GM21723 (cell line): ENCODE data around the gene SLC8B1.

Experiments used
- ATAC-seq: cut with Tn5 transposase; IDR thresholded peaks from one replicate; pipeline ENCODE4 v1.9.1; 2021; ENCODE audit warnings: mild to moderate bottlenecking, moderate library complexity; ENCODE audit not compliant: unreplicated experiment

The SLC8B1 gene

DNA sequence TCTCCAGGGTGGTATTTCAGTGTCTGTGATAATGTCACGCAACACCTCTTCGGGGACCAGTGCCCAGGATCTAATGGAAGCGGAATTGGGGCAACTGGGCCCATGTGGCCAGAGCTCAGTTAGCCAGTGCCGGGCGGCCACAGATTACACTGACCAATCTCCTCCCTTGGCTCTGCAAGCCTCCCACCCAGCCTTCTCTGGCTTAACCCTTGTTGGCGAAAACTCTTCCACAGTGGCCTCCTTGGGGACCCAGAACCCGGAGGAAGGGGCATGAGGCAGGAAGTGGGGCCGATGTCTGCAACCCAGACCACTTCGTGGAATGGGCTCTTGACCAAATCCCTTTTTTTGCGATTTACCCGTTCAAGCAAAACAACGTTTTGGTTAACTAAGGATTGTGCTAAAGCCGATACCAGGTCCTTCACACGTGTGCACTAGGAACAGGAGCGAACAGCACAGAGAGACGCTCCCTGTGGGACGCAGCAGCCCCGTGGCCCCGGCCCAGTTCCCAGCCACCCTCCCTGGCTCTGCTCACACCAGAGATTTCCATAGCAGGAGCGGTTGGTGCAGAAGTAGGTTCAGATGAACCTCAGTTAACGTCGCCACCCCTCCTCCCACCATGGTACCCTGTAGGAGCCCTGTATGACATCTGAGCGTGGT is 38.2 kb downstream of the SLC8B1 start:
- no peak for ATAC-seq

DNA sequence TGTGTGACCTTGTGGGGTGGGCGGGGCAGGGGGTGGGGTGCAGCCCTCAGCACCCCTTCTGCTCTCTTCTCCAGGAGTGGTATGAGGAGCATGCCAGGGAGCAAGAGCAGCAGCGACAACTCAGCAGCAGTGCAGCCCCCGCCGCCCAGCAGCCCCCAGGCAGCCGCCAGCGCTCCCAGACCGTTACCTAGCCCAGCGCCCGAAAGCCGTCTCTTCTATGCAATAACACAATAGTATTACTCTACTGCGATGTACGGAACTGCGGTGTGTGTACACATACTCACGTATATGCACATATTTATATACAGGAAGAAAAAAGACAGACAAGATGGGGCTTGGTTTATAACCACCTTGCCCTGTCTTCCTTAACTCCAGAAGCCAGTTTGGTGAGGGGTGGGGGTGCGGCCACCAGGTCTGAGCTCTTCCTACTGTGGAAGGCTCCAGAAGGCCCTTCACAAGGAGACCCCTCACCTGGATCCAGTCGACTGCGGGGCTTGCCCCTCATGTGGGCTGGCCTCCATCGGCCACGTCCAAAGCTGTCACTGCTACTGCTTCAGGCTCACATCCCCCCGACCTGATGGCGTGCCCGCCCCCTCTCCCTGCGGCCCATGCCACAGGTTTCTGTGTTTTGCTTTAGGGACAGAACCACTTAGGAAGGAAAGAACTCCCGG is 38.9 kb downstream of the SLC8B1 start:
- no peak for ATAC-seq

DNA sequence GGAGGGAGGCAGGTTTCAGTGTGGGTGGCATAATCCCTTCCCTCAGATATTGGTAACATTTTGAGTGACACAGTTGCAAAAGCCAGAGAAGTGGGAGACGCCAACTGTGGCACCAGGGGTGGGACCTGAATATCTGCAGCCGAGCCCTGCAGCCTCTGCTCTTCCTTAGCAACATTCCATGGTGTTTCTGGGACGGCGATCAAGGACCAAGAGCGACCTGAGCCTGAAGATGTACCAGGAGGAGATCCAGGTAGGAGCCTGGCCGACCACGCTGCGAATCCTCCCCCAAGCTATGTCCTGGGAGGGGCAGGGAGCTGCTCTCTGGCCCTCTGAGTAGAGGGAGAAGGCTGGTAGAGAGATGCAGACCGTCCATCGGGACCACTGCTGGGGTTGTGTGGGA is 41.8 kb downstream of the SLC8B1 start:
- no peak for ATAC-seq

DNA sequence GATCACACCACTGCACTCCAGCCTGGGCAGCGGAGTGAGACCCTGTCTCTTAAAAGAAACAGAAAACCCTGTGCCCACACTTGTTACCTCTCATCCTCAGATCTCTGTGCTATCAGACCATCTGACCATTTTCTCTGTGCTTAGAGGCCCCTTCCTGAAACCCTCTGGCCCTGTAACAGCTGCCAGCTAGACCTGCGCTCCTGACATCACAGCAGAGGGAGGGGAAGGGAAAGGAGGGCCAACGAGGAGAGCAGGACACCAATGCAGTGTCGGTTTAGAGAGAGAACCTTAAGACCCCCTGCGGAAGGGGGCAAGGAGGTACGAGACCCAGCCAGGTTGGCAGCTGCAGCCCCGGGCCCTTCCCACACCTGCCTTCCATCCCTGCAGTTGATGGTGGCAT is 42.4 kb downstream of the SLC8B1 start:
- no peak for ATAC-seq

DNA sequence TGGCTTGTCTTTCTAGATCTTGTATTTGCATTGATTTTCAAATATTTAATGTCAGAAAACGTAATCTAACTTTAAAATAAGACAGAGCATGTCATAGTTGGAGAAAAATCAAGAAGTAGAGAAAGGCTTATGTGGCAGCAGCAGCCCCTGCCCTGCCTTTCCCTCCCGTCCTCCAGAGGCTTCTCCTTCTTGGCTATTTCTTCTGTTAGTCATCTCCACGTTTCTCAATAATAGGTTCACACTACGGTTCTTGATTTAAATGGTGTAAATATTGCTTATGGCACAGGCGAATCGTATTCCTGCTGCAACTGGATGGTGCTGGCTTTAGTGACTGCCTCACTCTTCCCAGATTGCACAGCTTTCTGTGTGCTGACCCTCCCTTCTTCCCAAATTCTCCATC is 42.8 kb downstream of the SLC8B1 start:
- ATAC-seq = no peak

- ATAC-seq = no peak
Measured at GRCh38 chr12:113291586-113291985, 43.3 kb downstream of the SLC8B1 start.

- no peak for ATAC-seq
Measured at GRCh38 chr12:113290506-113290905, 44.4 kb downstream of the SLC8B1 start.

DNA sequence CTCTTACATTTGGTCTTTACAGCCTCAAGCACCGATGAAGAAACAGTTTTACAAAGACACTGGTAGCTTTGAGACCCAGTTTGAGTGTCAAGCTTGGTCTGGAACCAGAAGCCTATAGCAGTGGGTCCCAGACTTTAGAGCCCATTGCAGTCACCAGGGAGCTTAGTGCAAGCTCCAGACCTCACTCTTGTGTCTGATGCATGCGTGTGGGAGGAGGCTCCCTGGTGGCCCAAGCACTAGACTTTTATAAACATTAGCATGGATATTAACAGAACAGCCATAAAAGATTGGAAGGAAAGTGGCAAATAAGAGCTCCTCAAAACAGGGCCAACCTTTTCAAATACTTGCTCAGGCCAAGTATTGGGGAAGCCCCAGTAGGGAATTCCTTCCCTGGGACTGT is 45.5 kb downstream of the SLC8B1 start:
- no peak for ATAC-seq

DNA sequence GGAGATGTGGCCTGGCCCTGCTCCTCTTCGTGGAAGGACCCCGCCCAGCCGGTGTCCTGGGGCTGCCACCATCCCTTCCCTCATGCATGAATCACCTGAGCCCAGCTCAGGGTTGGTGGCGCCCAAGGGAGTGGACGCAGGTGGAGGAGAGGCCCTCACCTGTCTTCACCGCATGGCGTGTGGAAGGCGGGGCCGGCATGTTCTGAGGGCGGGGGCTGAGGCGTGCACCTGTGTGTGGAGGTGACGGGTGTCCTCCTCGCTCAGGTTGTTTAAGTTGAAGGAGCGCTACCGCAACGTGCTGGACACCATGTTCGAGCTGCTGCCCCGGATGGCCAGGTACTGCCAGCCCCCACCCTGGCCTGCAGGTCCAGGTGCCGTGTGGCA is 47.0 kb downstream of the SLC8B1 start:
- ATAC-seq = no peak

- ATAC-seq = no peak
Measured at GRCh38 chr12:113287146-113287898, 47.6 kb downstream of the SLC8B1 start.

GRCh38 chr12:113286712-113287111 is 48.2 kb downstream of the SLC8B1 start:
- ATAC-seq = no peak

GRCh38 chr12:113285679-113286610 is 49.0 kb downstream of the SLC8B1 start:
- no peak for ATAC-seq

DNA sequence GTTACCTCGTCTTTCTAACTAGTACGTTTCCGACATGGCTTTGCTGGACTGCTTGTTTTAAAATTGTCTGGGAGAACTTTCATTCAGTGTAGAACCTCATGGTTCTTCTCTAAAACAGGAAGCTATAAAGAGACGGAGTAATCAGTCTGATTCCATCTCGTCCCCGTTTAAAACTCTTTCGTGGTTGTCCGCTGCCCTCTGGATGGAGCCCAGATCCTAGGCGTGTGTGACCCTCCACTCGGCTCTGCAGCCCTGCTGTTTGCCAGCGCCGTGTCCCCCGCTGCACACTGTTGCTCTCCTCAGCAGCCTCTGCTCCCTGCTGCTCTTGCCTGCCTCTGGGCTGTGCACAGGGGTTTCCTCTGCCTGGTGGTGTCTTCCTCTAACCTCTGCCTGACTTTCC is 50.2 kb downstream of the SLC8B1 start:
- ATAC-seq = no peak

- no peak for ATAC-seq
Measured at GRCh38 chr12:113278633-113279032, 56.3 kb downstream of the SLC8B1 start.

DNA sequence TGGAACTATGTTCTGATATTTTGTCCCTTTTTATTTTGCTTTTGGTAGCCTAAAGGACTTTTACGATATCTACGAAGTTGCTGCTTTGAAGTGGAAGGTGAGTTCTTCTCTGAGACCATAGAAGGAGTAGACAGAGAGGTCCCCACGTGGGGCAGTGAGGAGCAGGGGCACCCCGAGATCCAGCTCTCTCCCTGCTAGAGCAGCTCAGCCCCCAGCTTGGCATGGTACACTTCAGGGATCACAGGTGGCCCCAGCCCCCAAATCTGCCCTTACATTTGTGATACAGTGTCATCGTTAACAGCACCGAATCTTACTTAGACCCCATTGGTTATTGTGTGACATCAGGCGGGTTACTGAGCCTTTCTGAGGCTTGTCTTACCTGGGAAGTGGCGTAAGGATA is 56.8 kb downstream of the SLC8B1 start:
- ATAC-seq = no peak

DNA sequence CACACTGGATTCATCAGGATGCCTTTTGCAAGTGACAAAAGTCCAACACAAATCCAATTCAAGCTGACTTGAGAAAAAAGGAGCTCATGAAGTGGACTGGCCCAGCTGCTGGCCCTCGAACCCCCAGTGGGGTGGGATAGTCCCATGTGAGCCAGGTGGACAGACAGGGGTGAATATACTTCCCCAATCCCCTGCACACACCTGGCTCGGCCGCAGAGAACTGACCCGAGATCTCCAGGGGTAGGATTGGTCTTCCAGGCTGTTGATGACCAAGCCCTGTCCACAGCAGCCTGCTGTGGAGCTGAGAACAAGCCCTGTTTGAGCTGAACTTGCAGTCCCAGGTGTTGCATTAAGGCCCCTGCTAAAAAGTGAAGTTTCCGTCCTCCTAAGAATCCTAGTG is 57.4 kb downstream of the SLC8B1 start:
- ATAC-seq = no peak

- no peak for ATAC-seq
Measured at GRCh38 chr12:113276946-113277500, 57.9 kb downstream of the SLC8B1 start.

GRCh38 chr12:113276306-113276705 is 58.6 kb downstream of the SLC8B1 start:
- no peak for ATAC-seq

DNA sequence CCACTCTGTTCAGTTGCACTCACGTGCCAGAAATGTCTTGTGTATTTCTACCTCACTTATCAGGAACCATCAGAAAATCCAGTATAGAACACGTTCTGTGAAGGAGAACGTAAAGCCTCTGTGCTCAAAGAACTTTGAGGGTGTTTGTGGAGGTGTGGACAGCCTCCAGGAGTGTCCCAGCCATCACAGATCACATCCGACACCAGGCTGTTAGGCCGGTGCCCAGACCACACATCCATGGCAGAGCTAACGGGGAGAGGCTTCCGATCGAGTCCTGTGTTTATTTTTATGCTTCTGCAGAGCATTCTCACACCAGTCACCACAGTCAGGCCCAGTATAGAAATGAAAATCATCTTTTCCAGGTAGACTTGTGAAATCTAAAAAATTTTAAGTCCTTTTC is 60.1 kb downstream of the SLC8B1 start:
- no peak for ATAC-seq

DNA sequence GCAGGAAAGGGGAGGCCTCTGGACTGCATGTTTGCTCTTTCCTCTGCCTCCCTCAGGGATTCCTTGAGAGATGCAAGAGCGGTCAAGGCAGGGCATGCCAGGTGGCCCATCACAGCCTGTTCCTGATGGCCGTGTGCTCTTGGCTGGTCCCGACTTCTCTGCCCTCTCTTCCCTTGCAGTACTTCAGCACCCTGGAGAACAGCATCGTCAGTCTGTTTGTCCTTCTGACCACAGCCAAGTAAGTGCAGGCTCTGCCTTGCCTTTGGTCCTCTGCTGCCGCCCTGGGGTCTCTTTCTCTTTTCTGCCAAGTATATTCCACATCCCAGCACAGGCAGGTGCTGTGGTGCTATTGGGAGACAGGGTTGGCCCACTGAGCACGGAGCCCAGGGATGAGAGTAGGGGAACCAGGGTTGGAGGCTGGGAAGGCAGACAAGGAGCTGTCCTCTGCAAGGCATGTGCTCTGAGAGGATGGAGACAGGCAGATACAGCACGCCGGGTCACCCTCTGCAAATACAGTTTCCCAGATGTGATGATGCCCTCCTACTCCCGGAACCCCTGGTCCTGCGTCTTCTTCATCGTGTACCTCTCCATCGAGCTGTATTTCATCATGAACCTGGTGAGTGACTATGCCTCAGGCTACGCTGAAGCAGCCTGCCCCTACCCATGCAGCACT is 61.7 kb downstream of the SLC8B1 start:
- no peak for ATAC-seq
